Adrenal gland (tissue), 5 donors: Measurements from ENCODE around the gene SMARCAD1.

Source experiments
- CTCF ChIP-seq, 6 experiments: fragments of 450-650 bp in 4 of 6; fragments of 200-600 bp in 2 of 6; sonication (generic) in 1 of 6; IDR thresholded peaks; 1 replicate in 5 of 6; 2 replicates in 1 of 6; pipeline versions ENCODE4 v1.5.1 to v1.8.0; 2016 to 2021; ENCODE audit warnings: antibody characterized with exemption in 6 of 6, mild to moderate bottlenecking in 2 of 6, moderate library complexity in 1 of 6
- POLR2A ChIP-seq, 2 donors: fragments of 450-650 bp; IDR thresholded peaks; one replicate each; pipeline ENCODE4 v1.6.1; 2017; ENCODE audit warnings: antibody characterized with exemption in 2 of 2, mild to moderate bottlenecking in 2 of 2, moderate library complexity in 1 of 2
- donor health status: DM: no; HTN: no; CAD: no.

- TF ChIP-seq CTCF (IDR thresholded peaks at IDR 0.05) (no peak), POLR2A (IDR thresholded peaks at IDR 0.05) (no peak)
Measured at GRCh38 chr4:94336303-94336702, 128.6 kb downstream of the SMARCAD1 start.
